NCI-H82 (cell line): ENCODE data around the gene CCDC3.
"Not testable (repeated sequence)": the region's sequence is repeated elsewhere in the genome, so short reads cannot be mapped to it uniquely, and the experiment has no call there.

ENCODE experiments used
- DNase-seq: peaks from one replicate; lab custom pipeline; 2025; lab: John Stamatoyannopoulos, UW

Gene CCDC3

DNA sequence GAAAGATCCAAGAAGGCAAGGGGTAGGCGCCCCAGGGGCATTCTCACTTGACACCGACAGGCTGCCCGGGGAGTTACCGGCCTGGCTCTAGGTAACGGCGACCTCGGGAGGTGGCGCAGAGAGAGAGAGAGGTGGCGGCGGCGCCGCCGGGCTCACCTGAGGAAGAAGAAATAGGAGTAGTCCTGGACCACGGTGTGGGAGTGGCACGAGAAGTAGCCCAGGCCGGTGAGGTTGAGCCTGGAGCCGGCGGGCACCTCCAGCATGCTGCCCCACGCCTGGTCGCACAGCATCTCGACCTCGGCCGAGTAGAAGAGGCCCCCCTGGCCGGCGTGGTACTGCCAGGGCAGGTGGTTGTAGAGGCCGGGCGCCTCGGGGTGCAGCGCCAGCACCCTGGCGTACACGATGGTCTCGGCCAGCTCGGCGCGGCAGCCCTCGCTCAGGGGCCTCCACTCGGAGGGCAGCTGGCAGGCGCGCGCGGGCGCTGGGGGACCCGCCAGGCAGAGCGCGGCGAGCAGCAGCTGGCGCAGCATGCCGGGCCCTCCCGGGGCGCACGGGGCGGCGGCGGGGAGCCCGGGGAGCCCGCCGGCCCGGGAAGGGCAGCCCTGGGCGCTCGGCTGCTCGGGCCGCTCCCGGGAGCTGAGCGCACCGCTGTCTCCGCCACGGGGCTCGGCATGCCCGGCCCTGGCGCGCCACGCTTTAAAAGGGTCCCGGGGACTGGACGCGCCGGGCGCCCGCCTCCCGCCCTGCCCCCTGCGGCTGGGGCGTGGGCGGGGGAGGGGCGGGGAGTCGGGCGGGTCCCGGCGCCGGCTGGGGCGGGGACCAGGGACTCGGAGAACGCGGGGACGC is at the start of gene CCDC3:
Gene CCDC3 (minus strand): TSS at position 673 of the 846 bp plus-strand sequence. CDS start 143 bp downstream, at position 530.
- DNase-seq: peak; percentile 2

DNA sequence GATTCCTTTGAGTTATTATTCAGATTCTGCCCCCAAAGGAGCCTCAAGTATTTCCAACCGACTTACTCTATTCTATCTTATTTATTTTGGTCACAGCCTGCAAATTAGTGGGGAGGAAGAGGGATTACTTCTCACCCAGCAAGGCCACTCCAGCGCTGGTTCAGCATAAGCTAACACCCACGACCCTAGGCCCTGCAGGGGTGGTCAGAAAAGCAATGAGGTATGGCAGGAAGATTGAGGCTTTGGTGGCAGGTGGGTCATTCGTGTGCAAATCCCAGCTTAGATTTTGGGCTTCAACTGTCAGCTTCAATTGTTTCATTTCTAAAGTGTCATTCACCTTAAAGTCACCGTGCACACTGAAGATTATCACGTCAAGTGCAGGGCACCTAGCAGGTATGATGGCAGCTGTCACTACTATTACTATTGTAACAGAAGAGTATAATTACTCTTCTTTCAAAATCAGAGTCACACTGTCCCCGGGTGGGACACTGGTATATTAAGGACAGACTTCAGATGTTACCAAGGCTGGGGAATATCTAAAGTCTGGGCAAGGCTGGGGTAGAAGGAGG is 49.7 kb upstream of the CCDC3 start:
- DNase-seq: peak; percentile 46

DNA sequence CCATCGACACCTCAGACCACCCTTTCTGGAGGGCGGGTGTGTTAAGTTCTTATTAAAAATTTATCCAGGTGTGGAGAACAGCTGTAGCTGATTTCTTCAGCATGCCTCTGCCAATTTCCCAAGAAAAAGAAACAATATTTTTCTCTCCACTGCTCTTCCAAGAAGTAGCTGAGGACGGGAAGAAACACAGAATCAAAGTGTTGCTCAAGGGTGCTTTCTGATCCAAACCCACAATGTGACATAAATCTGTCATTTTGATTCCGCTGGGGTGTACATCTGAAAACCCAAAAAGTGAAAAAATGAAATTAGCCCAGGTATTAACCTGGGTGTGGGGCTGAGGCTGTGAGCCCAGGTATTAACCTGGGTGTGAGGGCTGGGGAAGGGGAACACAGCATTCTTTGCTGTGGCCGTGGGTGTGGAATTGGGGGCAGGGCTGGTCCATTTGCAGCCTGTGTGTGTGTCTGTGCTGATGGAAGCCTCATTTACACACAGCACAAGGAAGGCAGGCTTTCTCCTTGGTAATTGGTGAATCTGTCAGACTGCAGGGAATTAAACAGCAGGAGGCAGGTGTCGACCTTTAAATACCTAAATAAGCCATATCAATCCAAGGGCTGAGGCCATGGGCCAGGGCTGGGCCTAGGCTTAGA is 48.4 kb upstream of the CCDC3 start:
- peak; percentile 65 for DNase-seq

DNA sequence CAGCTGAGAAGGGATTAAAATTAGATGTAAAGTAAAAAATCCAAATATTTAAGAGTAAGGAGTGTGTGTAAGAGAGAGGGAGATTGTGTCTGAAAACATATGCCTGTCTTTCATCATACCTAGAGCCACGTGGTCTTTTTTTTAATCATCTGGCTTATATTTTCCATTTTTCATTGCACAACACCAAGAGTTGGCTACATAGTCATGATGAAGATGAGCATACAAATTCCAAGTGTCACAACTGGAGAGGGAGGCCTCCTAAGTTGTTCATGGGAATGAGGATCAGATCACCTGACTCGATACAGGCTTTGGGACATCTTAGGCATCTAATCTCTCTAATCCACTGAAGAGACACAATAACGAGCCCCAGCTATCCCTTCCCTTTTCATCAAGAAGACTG is 47.2 kb upstream of the CCDC3 start:
- peak; percentile 55 for DNase-seq

DNA sequence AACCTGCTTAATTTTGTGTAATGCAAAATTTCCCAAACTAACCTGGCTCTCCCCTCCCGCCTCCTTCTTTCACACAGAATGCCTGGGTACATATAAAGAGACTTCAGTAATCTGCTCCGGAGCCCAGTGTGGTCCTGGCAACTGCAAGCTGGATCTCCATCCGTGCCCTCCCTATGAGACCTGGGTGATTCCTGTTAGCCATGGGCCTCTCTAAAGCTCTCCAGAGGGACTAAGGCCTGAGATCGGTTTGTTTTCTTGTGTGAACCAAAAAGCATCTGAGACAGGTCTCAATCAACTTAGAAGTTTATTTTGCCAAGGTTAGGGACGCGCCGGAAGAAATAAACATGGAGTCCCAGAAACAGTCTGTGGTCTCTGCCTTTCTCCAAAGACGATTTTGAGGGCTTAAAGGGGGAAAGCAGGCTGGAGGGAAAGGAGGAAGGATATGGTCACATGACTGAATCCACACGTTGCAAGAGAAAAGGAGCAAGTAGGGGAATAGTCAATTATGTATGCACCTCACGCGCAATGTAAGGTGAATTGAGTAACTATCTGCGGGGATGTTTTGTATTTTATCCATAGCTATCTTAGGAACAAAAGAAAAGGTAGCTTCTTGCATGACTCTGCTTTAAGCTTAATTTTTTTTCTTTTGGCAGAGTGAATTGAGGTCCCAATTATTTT is 46.2 kb upstream of the CCDC3 start:
- DNase-seq: no peak

DNA sequence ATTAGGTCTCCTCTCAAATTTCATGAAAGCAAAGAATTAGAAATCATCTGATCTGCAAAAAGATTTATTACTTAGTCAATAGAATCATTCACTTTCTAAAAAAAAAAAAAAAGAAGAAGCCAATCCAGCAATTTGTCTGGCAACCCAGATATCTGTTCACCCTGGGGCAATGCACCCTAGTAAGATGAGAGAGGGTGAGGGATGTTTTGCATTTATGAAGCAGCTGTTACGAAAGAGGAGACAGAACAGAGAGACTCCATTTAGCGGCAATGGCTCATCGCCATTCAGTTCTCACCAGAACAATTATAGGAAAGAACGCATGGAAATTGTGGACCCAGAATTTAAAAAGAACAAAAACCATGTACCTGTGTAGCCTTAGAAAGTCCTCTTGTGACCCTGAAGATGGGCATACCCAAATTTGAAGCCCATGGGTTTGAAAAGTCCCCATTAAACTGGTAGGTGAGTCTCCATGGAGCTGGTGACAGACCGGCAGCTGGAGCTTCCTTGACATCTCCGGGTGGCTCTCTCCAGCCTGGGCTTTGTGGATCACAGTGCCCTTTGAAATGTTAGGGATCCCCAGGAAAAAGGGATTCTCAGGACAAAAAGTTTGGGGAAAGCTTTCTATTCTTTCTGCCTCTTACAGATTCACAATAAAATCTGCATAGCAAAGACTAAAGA is 45.5 kb upstream of the CCDC3 start:
- DNase-seq: no peak

DNA sequence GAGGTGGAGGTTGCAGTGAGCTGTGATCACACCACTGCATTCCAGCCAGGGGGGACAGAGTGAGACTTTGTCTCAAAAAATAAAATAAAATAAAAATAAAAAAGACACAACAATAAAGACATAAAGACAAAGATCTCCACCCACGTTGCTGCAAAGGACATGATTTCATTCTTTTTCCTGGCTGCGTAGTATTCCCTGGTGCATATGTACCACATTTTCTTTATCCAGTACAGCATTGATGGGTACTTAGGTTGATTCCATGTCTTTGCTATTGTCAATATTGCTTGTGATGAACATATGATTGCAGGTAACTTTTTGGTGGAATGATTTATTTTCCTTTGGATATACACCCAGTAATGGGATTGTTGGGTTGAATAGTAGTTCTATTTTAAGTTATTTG is 42.0 kb upstream of the CCDC3 start:
- no peak for DNase-seq

DNA sequence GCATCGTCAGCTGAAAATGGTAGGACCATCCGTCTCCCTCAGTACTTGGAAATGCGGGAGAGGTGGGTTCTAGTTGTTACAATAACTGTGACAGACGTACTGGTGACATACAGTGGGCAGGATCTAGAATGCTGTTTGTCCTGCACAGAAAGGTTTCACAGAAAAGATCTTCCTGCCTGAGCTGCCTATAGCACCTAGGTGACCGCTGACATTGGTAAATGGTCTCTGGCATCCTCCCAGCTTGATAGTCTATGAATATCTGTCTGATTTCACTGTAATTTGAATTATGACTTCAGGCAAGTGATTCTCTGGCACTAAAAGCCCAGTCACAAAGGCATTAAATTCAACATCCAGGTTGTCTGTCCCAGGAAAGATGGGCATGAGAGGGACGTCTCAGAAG is 38.2 kb upstream of the CCDC3 start:
- no peak for DNase-seq

DNA sequence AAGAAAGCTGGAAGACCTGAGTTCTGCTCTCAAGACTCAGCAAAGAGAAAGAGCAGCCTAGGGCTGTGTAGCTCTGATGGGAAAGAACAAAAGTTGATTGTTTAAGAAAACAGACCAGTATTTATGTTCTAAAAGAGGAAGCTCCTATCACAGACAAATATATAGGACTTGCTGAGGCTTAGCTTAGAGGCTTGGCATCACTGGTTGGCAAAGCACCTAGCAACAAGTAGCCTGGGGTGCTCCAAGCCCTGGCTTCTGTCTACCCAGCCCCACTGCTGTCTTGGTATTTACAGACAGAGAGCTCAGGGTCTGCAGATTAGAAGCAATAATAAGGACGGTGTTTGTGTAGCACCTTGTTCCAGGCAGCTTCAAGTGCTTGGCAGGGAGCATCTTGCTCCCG is 36.9 kb upstream of the CCDC3 start:
- no peak for DNase-seq

DNA sequence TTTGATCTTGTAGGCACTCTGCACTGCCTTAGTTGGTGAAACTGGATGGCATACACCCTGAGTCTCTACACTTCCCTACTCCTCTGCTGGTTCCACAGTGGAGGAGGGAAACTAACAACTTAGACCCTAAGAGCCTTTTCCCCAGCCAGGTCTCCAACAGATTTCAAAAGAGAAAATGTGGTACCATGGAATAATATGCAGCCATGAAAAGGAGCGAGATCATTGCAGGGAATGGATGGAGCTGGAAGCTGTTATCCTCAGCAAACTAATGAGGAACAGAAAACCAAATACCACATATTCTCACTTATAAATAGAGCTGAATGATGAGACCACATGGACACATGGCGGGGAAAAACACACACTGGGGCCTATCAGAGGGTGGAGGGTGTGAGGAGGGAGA is 36.3 kb upstream of the CCDC3 start:
- no peak for DNase-seq

DNA sequence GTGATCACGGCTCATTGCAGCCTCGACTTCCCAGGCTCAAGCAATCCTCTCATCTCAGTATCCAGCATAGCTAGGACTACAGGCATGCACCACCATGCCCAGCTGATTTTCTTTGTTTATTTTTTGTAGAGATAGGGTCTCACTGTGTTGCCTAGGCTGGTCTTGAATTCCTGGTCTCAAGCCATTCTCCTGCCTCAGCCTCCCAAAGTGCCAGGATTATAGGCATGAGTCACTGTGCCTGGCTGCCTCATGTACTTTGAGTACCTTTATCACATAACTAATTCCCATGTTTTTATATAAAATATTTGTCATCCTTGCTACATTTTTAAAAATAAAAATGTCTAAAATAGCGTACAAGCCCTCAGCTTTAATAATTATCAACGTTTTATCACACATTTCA is 35.3 kb upstream of the CCDC3 start:
- no peak for DNase-seq

DNA sequence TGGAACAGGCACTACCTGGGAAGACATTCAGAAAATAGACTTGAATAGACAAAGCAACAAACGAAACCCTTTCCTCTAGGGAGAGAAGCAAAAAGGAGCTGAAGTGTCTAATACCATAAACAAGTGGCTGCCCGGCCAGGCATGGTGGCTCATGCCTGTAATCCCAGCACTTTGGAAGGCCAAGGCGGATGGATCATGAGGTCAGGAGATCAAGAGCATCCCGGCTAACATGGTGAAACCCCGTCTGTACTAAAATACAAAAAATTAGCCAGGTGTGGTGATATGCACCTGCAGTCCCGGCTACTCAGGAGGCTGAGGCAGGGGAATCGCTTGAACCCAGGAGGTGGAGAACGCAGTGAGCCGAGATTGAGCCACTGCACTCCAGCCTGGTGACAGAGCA is 34.2 kb upstream of the CCDC3 start:
- not testable (repeated sequence) for DNase-seq

DNA sequence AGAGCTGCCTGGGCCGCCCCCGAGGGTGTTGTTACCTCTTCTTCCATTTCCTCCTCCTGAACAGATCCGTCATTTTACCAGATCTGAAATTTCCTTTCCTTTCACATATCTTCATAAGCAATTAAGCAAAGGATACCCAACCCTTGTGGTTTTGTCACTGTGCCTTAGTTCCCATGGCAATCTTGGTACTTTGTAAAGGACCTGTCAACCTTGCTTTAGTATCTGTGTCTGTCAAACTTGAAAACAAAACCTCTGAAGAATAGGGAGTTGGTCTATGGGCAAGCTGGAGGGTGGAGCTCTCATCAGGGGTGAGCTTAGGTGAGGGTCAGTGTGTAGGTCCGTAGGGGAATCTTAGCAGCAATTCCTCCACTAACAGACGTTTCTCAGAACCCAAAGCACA is 25.4 kb upstream of the CCDC3 start:
- no peak for DNase-seq

DNA sequence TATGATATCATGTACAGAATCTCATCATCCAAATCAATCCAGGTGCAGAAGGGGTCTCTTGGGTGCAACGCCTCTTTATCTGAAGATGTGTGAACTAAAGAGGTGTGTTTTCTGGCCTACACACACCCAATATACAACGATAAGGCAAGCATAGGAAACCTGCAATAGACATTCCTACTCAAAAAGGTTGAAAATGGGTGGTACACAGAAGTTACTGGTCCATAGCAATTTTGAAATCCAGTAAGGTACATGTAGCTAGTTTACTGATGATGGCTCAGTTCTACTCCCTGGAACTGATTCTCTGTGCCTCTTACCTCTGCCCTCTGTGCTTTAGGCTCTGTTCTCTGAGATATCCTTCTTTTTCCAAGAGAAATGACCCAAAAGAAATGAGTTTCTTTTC is 22.2 kb upstream of the CCDC3 start:
- no peak for DNase-seq

DNA sequence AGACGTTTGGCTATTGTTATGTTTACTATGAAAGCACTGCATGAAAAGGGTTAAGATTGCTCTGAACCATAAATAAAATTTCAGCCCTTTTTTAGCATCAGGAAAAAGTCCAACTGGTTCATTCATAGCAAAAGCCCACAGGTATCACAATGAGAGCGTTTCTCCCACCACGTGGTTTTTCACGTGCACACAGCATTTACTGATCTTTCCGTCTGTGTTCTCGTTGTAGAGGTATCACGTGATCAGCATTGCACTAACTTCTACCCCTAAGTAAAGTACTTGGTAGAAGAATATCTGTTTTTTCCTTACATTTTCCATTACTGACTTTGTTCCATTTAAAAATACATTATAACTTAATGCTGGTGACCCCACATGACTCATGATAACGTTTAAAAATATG is 17.8 kb upstream of the CCDC3 start:
- DNase-seq: no peak

DNA sequence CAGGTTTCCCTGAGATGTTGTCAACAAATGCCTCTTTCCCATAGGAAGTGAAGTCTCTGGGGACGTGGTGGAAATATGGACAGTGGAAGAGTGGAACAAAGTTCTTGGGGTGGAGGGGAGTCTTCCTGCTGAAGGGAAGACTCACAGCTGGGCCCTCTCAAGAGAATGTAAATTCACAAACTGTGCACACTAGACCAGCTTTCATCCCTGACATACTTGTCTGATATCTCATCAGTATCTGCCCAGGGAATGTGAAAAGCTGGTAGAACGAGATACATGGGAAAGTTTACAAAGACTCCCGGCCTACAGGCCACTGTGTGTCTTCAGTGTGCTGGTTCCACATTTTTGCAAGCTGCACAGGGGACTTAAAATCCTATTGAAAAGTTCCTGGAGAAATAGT is 16.7 kb upstream of the CCDC3 start:
- no peak for DNase-seq

DNA sequence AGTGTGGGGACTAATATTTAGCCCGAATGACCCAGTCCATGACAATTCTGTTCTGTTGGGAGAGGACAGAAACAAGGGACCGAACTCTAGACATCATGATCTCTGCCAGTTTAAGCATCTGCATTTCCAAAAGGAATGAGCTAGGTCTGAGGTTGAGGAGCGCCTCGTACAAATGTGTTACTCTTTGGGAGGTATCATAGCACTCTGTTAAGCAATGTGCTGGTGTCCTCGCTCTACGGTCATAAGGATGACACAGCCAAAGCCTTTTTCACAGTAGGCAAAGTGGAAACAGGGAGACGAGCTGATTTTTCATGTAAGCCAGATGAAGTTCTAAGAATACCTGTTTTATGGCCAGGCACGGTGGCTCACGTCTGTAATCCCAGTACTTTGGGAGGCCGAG is 15.4 kb upstream of the CCDC3 start:
- no peak for DNase-seq

DNA sequence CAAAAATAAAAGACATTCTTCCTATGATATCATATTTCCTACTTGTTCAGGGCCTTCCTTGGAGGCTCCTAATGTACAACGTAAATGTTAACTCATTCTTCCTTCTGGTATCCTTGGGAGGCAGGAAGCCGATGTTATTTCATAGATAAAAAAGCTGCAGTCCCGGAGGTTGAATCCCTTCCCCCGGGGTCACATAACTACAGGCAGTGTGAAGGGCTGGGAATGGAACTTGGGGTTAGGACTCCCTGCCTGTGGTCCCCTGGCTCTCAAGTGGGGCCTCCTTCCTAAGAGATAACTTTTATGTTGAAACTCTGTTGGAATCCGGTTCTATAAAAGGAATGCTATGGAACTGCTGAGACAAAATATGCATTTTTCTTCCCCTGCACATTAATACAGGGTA is 14.9 kb upstream of the CCDC3 start:
- no peak for DNase-seq

DNA sequence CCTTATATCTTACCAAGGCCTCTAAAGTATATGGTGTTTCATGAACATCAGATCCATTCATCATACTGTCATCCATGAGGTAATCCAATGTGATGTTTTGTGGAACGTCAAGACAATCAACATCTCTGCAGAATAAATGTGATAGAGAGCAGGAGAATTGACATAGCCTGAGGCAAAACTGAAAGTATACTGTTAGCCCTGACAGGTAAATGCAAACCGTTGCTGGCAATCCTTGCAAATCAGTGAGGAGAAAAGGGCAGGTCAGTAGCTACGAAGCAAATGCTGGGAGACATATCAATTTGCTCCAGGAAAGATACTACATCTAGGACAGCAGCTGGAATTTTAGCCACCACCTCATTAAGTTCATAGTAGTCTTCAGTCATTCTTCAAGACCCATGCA is 4.5 kb upstream of the CCDC3 start:
- DNase-seq: no peak

DNA sequence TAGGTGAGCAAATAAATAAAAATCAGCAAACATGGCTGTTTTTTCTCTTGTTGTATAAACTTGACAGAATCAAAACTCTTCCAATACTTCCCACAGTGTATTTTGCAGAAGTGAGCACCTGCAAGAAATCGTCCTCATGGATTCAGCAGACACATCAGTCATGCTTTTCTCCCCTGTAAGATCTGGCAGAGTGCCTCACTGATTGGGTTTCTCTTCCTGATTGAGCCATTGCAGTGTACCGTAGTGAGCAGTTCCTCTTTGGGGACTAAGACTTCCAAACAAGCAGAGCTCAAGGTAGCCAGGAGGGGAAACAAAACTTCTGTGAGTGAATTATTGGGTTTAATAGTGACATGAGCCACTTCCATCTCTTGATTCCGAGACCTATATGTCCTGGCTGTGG is 2.2 kb upstream of the CCDC3 start:
- DNase-seq: no peak

DNA sequence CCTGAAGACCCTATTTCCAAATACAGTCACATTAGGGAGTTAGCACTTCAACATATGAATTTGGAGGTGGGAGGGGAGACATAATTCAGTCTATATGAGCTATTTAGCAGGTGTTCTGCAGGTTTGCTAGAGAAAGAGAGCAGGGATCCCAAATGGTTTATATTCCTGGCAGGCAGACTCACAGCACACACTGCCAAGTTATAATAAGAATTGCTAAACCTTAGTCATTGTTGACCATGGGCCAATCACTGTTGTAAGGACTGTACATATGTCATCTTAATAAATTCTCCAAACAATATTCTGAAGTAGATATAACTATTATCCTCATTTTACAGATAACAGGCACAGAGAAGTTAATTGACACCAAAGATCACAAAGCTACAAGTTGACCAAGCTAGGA is 1.5 kb upstream of the CCDC3 start:
- no peak for DNase-seq

DNA sequence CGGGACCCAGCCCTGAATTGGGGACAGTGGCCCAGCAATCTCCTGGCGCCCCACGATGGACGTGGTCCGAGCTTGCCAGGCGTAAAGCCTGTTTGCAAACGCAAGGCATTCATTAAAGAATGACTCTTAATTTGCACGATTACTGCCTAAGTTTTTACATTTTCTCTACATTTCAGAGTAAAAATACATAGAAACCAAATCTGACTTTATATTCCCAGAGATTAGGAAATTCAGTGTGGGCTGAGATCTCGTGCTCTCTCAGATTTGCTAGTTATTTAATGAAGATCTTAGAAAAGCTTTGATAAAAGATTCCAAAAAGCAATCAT is 337 bp upstream of the CCDC3 start:
- no peak for DNase-seq
